HepG2 (cell line): ENCODE measurements around the gene HCFC1R1. TPM values are rescaled to one million over a fixed set of nuclear protein-coding genes. Genes with fewer than 3 reads are reported as not detected.

ENCODE experiments used
- ATAC-seq: fragments of 200-7000 bp; cut with Tn5 transposase; 3 replicates; pipeline ENCODE4 v1.9.1; 2020; ENCODE audit warnings: mild to moderate bottlenecking, moderate library complexity
- BruUV-seq: library from RNA; stranded (reverse); fragments of 400-500 nt; replicated peaks from 2 replicates; lab custom pipeline; 2021; lab: Mats Ljungman, UMichigan
- CTCF ChIA-PET: fragments of 300-600 bp; formaldehyde crosslinking; extraction: SDS; loops from one replicate; lab custom pipeline; 2021; ENCODE audit warnings: low total read pairs, inconsistent platforms, low intra/inter-chr PET ratio; lab: Yijun Ruan, JAX
- POLR2A ChIA-PET: fragments of 350-600 bp; sonication (Branson Sonifier 250); formaldehyde crosslinking; loops from one replicate; lab custom pipeline; 2020; ENCODE audit warnings: antibody characterized with exemption, inconsistent platforms; lab: Yijun Ruan, JAX
- DNase-seq: peaks from one replicate; pipeline ENCODE4 v3.0.0-alpha.2; 2015; ENCODE audit warnings: low spot score
- FAIRE-seq: peaks from 3 replicates; lab custom pipeline; 2011; peaks lifted over from hg19 to GRCh38; lab: Jason Lieb, UNC
- H2AFZ ChIP-seq: one replicate; pipeline ENCODE4 v1.6.1; 2011; ENCODE audit warnings: low read length, inconsistent platforms
- H3K27ac ChIP-seq: fragments of 300-600 bp; 3 replicates; pipeline ENCODE4 v1.8.0; 2011; ENCODE audit warnings: mixed run types, mild to moderate bottlenecking, mixed read lengths, low read length, inconsistent platforms; ENCODE audit not compliant: insufficient read depth; ENCODE audit errors: extremely low read length
- H3K27me3 ChIP-seq, 2 experiments: fragments of 200-600 bp in 1 of 2; 2 replicates in 1 of 2; 3 replicates in 1 of 2; pipeline versions ENCODE4 v1.6.0 to v1.8.0; 2011; ENCODE audit warnings: low read length in 2 of 2, mild to moderate bottlenecking in 2 of 2, moderate library complexity in 2 of 2, inconsistent platforms in 1 of 2; ENCODE audit not compliant: insufficient read depth in 2 of 2, control insufficient read depth in 1 of 2
- H3K36me3 ChIP-seq, 2 experiments: fragments of 200-600 bp in 1 of 2; replicated peaks in 1 of 2; 2 replicates in 1 of 2; 3 replicates in 1 of 2; pipeline versions ENCODE4 v1.5.1 to v1.8.0; 2011; ENCODE audit warnings: low read length in 2 of 2, inconsistent platforms in 1 of 2; ENCODE audit not compliant: insufficient read depth in 2 of 2, control insufficient read depth in 1 of 2
- H3K4me1 ChIP-seq: 2 replicates; pipeline ENCODE4 v1.5.1; 2012; ENCODE audit warnings: low read length, inconsistent platforms; ENCODE audit not compliant: insufficient read depth
- H3K4me2 ChIP-seq: 2 replicates; pipeline ENCODE4 v1.6.0; 2011; ENCODE audit warnings: low read depth, low read length, inconsistent platforms
- H3K4me3 ChIP-seq, 3 experiments: fragments of 200-600 bp in 1 of 3; sonication (generic), shearing (Covaris generic) in 1 of 3; replicated peaks in 1 of 3; 2 replicates each; pipeline ENCODE4 v1.5.1; 2011 to 2016; ENCODE audit warnings: low read length in 3 of 3, inconsistent platforms in 2 of 3, low read depth in 2 of 3, mild to moderate bottlenecking in 2 of 3, control low read depth in 1 of 3, mixed read lengths in 1 of 3; ENCODE audit not compliant: insufficient read depth in 1 of 3
- H3K79me2 ChIP-seq: one replicate; pipeline ENCODE4 v1.6.1; 2011; ENCODE audit warnings: low read length, inconsistent platforms; ENCODE audit not compliant: insufficient read depth
- H3K9ac ChIP-seq: 2 replicates; pipeline ENCODE4 v1.6.0; 2011; ENCODE audit warnings: mild to moderate bottlenecking, low read depth, low read length, inconsistent platforms; ENCODE audit not compliant: insufficient read depth
- H3K9me3 ChIP-seq: 2 replicates; pipeline ENCODE4 v1.5.1; 2012; ENCODE audit warnings: mild to moderate bottlenecking, low read length
- H4K20me1 ChIP-seq: 2 replicates; pipeline ENCODE4 v1.6.0; 2011; ENCODE audit warnings: inconsistent platforms, mild to moderate bottlenecking, low read length, moderate library complexity; ENCODE audit not compliant: insufficient read depth
- ATF3 ChIP-seq: sonication (generic); formaldehyde crosslinking; IDR thresholded peaks from 2 replicates; pipeline ENCODE4 v1.4.0; 2020; ENCODE audit warnings: missing genetic modification reagents
- ATF4 ChIP-seq, 2 experiments: fragments of 450-650 bp in 1 of 2; sonication (generic) in 1 of 2; formaldehyde crosslinking; IDR thresholded peaks; 2 replicates each; pipeline versions ENCODE4 v1.5.0 to v1.8.0; 2020 to 2022; ENCODE audit warnings: mild to moderate bottlenecking in 1 of 2, missing genetic modification reagents in 1 of 2
- CBX2 ChIP-seq, 2 experiments: fragments of 200-600 bp in 1 of 2; sonication (generic); formaldehyde crosslinking in 1 of 2; IDR thresholded peaks; 2 replicates each; pipeline versions ENCODE4 v1.7.0 to v1.8.1; 2018 to 2022; ENCODE audit warnings: low read depth in 2 of 2, low read length in 1 of 2, mild to moderate bottlenecking in 1 of 2, missing genetic modification reagents in 1 of 2
- CEBPB ChIP-seq: IDR thresholded peaks from 2 replicates; pipeline ENCODE4 v1.6.1; 2011; ENCODE audit warnings: low read depth, low read length, improper control_type of control experiment, borderline replicate concordance
- CEBPG ChIP-seq: IDR thresholded peaks from 2 replicates; pipeline ENCODE4 v1.6.1; 2016
- GATA4 ChIP-seq: sonication (generic); IDR thresholded peaks from 2 replicates; pipeline ENCODE4 v1.6.1; 2016; ENCODE audit warnings: antibody characterized with exemption, low read depth, borderline replicate concordance
- GATAD2A ChIP-seq: IDR thresholded peaks from 2 replicates; pipeline ENCODE4 v1.6.1; 2016
- HDAC6 ChIP-seq: fragments of 200-600 bp; sonication (generic); IDR thresholded peaks from 2 replicates; pipeline ENCODE4 v1.7.0; 2017; ENCODE audit warnings: mild to moderate bottlenecking, antibody characterized with exemption, low read length, low read depth
- SP5 ChIP-seq: IDR thresholded peaks from 2 replicates; pipeline ENCODE4 v1.6.1; 2016; ENCODE audit warnings: low read depth, borderline replicate concordance
- SRY ChIP-seq: sonication (generic); formaldehyde crosslinking; IDR thresholded peaks from 2 replicates; pipeline ENCODE4 v1.8.0; 2022; ENCODE audit warnings: mild to moderate bottlenecking, missing genetic modification reagents
- TRAFD1 ChIP-seq: sonication (generic); formaldehyde crosslinking; IDR thresholded peaks from 2 replicates; pipeline ENCODE4 v1.5.1; 2020; ENCODE audit warnings: missing genetic modification reagents, mild to moderate bottlenecking, borderline replicate concordance
- ZFP91 ChIP-seq: sonication (generic); formaldehyde crosslinking; IDR thresholded peaks from 2 replicates; pipeline ENCODE4 v1.9.0; 2022; ENCODE audit warnings: missing genetic modification reagents, mild to moderate bottlenecking, borderline replicate concordance
- ZMYM3 ChIP-seq: sonication (generic); formaldehyde crosslinking; IDR thresholded peaks from 2 replicates; pipeline ENCODE4 v1.5.1; 2020; ENCODE audit warnings: mild to moderate bottlenecking, missing genetic modification reagents
- ZNF326 ChIP-seq: sonication (generic); formaldehyde crosslinking; IDR thresholded peaks from 2 replicates; pipeline ENCODE4 v1.4.0; 2020; ENCODE audit warnings: missing genetic modification reagents, borderline replicate concordance
- WGBS: methylation state at CpG from one replicate; pipeline ENCODE4 v1.1.6; 2017; ENCODE audit warnings: low lambda C conversion rate; 5-methylcytosine and 5-hydroxymethylcytosine counted together
- in situ Hi-C: cut with HindIII; loops from 2 replicates; pipeline ENCODE4 v1.10.0; 2017; ENCODE audit warnings: low pct_unique_long_range_greater_than_20kb; ENCODE audit not compliant: extremely low pct_ligation_motif_present
- intact Hi-C: fragments of 100-400 bp; cut with micrococcal nuclease; formaldehyde crosslinking; loops from one replicate; pipeline ENCODE4 v1.10.0; 2022; ENCODE audit not compliant: unreplicated experiment
- polyA plus RNA-seq, 8 experiments: library from polyadenylated mRNA; depleted of rRNA in 3 of 8; stranded (reverse) in 7 of 8; unstranded in 1 of 8; fragments of >200 nt; fragmentation: Illumina TruSeq in 4 of 8; extraction: Trizol in 4 of 8; gene quantifications; 2 replicates each; pipeline versions ENCODE4 v1.2.1 to v1.2.3, GENCODE V29; 2011 to 2016; ENCODE audit warnings: low read depth in 4 of 8, missing spikeins in 1 of 8, mixed read lengths in 1 of 8; ENCODE audit not compliant: insufficient read depth in 1 of 8
- total RNA-seq, 5 experiments: library from RNA; depleted of rRNA; stranded (reverse); fragments of >200 nt; fragmentation: Illumina TruSeq; extraction: Trizol; gene quantifications; 2 replicates each; pipeline ENCODE4 v1.2.3, GENCODE V29; 2016; ENCODE audit warnings: low read depth in 1 of 5
- TF ChIP-seq, protein P1 (sequence below): IDR thresholded peaks from 2 replicates; pipeline ENCODE4 v1.6.1; 2012; ENCODE audit warnings: low read length, improper control_type of control experiment

The HCFC1R1 gene
- total and polyA plus RNA-seq, 2 of the 13 experiments (the other 11 are each of a cell fraction or from before 2014, with no cell fraction given), result 13.8 to 16.1 TPM

DNA sequence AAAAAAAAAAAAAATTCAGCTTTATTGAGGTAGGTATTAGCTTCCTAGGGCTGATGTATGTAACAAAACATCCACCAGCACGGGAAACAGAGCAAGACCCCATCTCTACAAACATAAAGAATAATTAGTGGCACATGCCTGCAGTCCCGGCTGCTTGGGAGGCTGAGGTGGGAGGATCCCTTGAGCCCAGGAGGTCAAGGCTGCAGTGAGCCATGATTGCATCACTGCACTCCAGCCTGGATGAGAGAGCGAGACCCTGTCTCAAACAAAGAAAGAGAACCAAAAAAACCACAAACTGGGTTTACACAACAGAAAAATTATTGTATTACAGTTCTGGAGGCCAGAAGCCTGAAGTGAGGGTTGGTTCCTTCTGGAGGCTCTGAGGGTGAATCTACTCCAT lies 18.6 kb upstream of the HCFC1R1 start:
- H3K9me3 ChIP-seq, result no peaks in the 10 kb centered on the region
- in situ Hi-C loops, result no loop called here
- no peak overlapping the region for H3K4me3 ChIP-seq
- intact Hi-C loops, result no loop called here
- H4K20me1 ChIP-seq, result no peaks in the 10 kb centered on the region
- BruUV-seq, result no TSS peak
- ChIA-PET CTCF (no interaction called here), POLR2A (interaction anchor here (0.6 to 2.0 kb wide), 4 partner anchors 13 to 46 kb away, joined by 3 to 6 read pairs (median 6); partner anchors contain the start of gene TNFRSF12A)
- H3K36me3 ChIP-seq, result no peaks in the 10 kb centered on the region
- H3K27ac ChIP-seq, result no peak overlapping the region
- FAIRE-seq (no peak), ATAC-seq (no peak), DNase-seq (no peak)
- peaks cover 12 to 70% of the 10 kb centered on the region in 2 experiments; a peak in 4 of 5 replicates for H3K27me3 ChIP-seq
- peaks cover 40% of the 10 kb centered on the region for H3K4me1 ChIP-seq
- no peak overlapping the region for H3K4me2 ChIP-seq
- no peaks in the 10 kb centered on the region for H3K79me2 ChIP-seq
- WGBS, result 9% methylated on average over 3 of the region's 3 CpGs
- no peak overlapping the region for H3K9ac ChIP-seq
- H2AFZ ChIP-seq, result no peak overlapping the region
- TF ChIP-seq ZMYM3 (CRISPR knock-in tag), result peak; percentile 57; the same call in 1 of the 2 replicates
- peak; percentile 82 for TF ChIP-seq CEBPG
- TF ChIP-seq CBX2 (IDR thresholded peaks at IDR 0.05; ENCODE audit: low read depth, low read length), result no peak
- no peak for TF ChIP-seq CBX2 (CRISPR knock-in tag; IDR thresholded peaks at IDR 0.05; ENCODE audit: low read depth)
- peak in 1 of 2 experiments; percentile 69; a peak in 2 of 4 replicates for TF ChIP-seq ATF4 (CRISPR knock-in tag; IDR thresholded peaks at IDR 0.05)
- 0 out of 2 replicates have a peak, but pooled peaks have one; percentile 7 for TF ChIP-seq CEBPB
- TF ChIP-seq HDAC6, result no peak
- TF ChIP-seq SP5, result 0 out of 2 replicates have a peak, but pooled peaks have one; percentile 12
- TF ChIP-seq TRAFD1, result no peak
- no peak for TF ChIP-seq GATA4
- TF ChIP-seq, protein P1, sequence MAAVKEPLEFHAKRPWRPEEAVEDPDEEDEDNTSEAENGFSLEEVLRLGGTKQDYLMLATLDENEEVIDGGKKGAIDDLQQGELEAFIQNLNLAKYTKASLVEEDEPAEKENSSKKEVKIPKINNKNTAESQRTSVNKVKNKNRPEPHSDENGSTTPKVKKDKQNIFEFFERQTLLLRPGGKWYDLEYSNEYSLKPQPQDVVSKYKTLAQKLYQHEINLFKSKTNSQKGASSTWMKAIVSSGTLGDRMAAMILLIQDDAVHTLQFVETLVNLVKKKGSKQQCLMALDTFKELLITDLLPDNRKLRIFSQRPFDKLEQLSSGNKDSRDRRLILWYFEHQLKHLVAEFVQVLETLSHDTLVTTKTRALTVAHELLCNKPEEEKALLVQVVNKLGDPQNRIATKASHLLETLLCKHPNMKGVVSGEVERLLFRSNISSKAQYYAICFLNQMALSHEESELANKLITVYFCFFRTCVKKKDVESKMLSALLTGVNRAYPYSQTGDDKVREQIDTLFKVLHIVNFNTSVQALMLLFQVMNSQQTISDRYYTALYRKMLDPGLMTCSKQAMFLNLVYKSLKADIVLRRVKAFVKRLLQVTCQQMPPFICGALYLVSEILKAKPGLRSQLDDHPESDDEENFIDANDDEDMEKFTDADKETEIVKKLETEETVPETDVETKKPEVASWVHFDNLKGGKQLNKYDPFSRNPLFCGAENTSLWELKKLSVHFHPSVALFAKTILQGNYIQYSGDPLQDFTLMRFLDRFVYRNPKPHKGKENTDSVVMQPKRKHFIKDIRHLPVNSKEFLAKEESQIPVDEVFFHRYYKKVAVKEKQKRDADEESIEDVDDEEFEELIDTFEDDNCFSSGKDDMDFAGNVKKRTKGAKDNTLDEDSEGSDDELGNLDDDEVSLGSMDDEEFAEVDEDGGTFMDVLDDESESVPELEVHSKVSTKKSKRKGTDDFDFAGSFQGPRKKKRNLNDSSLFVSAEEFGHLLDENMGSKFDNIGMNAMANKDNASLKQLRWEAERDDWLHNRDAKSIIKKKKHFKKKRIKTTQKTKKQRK, result no peak
- no peak for TF ChIP-seq SRY
- 0 out of 2 replicates have a peak, but pooled peaks have one; percentile 32 for TF ChIP-seq GATAD2A (CRISPR knock-in tag)
- TF ChIP-seq ZNF326, result no peak
- TF ChIP-seq ATF3, result peak; percentile 69; the same call in 1 of the 2 replicates
- TF ChIP-seq ZFP91 (CRISPR knock-in tag), result no peak
